Activated naive CD8-positive, alpha-beta T cell treated with anti-CD3 and anti-CD28 coated beads, Interleukin-2, amount 10 ng/mL, durations not matched to agents 7 days and 5 days (primary cell): ENCODE measurements around the gene CALHM5. TPM values are rescaled to one million over a fixed set of nuclear protein-coding genes. Genes with fewer than 3 reads are reported as not detected.
"Not testable (repeated sequence)": the region's sequence is repeated elsewhere in the genome, so short reads cannot be mapped to it uniquely, and the experiment has no call there.

ENCODE experiments used
- ATAC-seq: fragments of 150-1000 bp; cut with Tn5 transposase; one replicate; pipeline ENCODE4 v1.10.0; 2021; ENCODE audit warnings: low read depth, moderate library complexity
- POLR2A ChIA-PET: fragments of 350-600 bp; sonication (Branson Sonifier 250); formaldehyde crosslinking; loops from one replicate; lab custom pipeline; 2021; ENCODE audit warnings: antibody characterized with exemption; lab: Charles Lee
- DNase-seq: peaks from one replicate; pipeline ENCODE4 v3.0.0; 2021
- H3K27ac Mint-ChIP-seq: one replicate; pipeline ENCODE4 v1.8.0; 2022; ENCODE audit warnings: mild to moderate bottlenecking, mixed read lengths
- H3K27me3 Mint-ChIP-seq: one replicate; pipeline ENCODE4 v1.8.0; 2022; ENCODE audit warnings: mild to moderate bottlenecking, moderate library complexity, mixed read lengths
- H3K36me3 Mint-ChIP-seq: one replicate; pipeline ENCODE4 v1.8.0; 2021; ENCODE audit warnings: mild to moderate bottlenecking, mixed read lengths
- H3K4me1 Mint-ChIP-seq: one replicate; pipeline ENCODE4 v1.8.0; 2021; ENCODE audit warnings: mixed read lengths
- H3K4me3 Mint-ChIP-seq: one replicate; pipeline ENCODE4 v1.8.0; 2022; ENCODE audit warnings: mild to moderate bottlenecking, moderate library complexity, mixed read lengths
- H3K9me3 Mint-ChIP-seq: one replicate; pipeline ENCODE4 v1.8.0; 2021; ENCODE audit warnings: mixed read lengths
- total RNA-seq, 2 experiments: library from RNA; stranded (reverse); gene quantifications; one replicate each; pipeline ENCODE4 v1.2.3, GENCODE V29; 2021

Gene CALHM5
- total RNA-seq, 2 experiments from 2014 or later: not detected

DNA sequence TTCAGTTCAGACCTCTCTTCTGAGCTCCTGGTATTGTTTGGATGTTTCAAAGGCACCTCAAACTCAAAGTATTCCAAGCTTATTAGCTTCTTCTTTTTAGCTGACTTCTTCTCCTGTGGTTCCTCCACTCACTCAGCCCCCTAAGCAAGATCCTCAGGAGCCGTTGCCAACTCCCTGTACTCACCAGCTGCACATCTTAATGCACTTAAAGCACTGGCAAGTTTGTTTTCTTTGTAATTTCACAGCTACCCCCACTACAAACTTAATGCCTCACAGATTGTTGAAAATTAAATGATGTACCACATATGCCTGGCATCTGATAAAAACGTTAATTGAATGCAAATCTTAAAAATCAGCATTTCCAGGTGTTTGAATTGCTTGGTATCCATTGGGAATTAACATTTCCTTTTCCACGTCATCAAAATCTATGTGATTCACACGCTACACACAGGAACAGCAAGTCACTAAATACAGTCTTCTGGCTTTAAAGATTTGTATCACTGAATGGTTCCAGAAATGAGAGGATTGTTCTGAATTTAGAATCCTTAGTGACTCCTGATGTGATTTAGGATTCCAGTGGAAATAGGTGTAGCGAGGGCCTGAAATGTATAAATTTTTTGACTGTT is 25.8 kb upstream of the CALHM5 start:
- POLR2A ChIA-PET: no interaction called here
- H3K4me1 Mint-ChIP-seq: no peaks in the 10 kb centered on the region
- H3K27ac Mint-ChIP-seq: no peak overlapping the region
- peaks cover 2% of the 10 kb centered on the region for H3K36me3 Mint-ChIP-seq
- no peak overlapping the region for H3K4me3 Mint-ChIP-seq
- H3K27me3 Mint-ChIP-seq: peaks cover 40% of the 10 kb centered on the region
- no peak for ATAC-seq
- DNase-seq: no peak
- H3K9me3 Mint-ChIP-seq: no peaks in the 10 kb centered on the region

DNA sequence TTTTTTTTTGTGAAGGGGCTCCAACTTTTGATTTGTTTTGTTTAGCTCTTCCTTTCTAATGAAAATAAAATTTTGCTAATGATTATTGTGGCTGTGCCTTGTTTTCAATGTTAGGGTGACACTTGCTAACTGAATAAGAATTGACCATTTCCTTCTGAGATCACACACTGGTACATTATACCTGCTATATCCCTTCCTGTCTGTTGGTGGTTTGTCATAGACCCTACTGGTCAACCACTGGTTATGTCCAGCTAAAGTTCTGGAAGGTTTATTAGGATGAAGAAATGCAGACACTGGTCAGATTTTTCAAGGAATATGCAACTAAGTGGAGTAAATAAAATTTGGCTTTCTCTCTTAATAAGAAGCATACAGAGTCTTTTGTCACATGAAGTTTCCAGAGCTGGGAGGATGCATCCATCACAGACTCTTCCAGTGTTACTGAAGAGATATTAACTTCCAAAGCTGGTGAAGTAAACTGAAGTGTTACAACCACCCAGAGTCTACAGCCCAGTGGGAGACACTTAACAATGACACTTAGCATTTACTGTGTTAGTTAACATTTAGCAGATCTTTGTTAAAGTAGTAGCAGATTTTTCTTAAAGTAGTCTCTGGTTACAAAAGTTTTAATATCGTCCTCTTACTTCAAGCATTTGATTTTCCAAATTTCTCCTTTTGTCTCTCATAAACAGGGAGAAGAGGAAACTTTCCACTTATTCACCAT is 19.7 kb upstream of the CALHM5 start:
- DNase-seq (no peak), ATAC-seq (no peak)
- peaks cover 18% of the 10 kb centered on the region for H3K27me3 Mint-ChIP-seq
- no peaks in the 10 kb centered on the region for H3K4me1 Mint-ChIP-seq
- no peak overlapping the region for H3K27ac Mint-ChIP-seq
- H3K4me3 Mint-ChIP-seq: no peak overlapping the region
- POLR2A ChIA-PET: interaction anchor here (0.6 kb wide), 1 partner anchor 198 kb away, joined by 3 read pairs; no protein-coding TSS in a partner anchor
- no peaks in the 10 kb centered on the region for H3K9me3 Mint-ChIP-seq
- peaks cover 2% of the 10 kb centered on the region for H3K36me3 Mint-ChIP-seq

DNA sequence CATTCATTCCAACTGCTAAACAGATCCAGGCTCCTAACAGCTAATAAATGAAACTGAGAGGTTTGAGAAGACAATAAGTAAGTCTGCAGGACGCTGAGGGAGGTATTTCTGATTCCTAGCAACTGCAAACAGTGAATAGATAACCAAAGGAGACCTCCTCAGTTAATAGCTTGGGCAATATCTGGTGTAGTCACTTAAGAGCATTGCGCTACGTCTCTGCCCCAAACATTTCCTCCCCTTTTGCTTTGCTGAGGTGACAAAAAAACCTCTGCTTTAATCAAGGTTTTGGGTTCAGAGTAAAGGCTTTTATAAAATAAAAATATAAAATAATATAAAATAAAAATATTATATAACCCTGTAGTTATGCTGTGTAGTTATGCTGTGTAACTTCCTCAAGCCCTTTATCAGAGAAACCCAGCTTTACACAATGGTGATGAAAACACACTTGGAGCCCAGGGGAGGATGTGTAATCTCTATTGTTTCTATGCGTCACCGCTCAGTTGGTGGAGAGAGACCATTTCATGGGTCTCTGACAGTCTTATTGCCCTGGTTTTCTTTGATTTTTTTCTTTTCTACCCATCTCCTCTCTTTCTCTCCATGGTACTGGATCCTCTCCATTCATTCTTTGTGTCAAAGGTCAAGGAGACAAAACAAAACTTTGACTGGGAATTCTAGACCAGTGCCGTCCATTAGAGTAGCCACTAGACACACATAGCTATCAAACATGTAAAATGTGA is 18.9 kb upstream of the CALHM5 start:
- H3K4me1 Mint-ChIP-seq: no peaks in the 10 kb centered on the region
- DNase-seq: no peak
- H3K9me3 Mint-ChIP-seq: no peaks in the 10 kb centered on the region
- peaks cover 16% of the 10 kb centered on the region for H3K27me3 Mint-ChIP-seq
- POLR2A ChIA-PET: no interaction called here
- no peak overlapping the region for H3K4me3 Mint-ChIP-seq
- no peak overlapping the region for H3K27ac Mint-ChIP-seq
- ATAC-seq: no peak
- H3K36me3 Mint-ChIP-seq: peaks cover 2% of the 10 kb centered on the region

DNA sequence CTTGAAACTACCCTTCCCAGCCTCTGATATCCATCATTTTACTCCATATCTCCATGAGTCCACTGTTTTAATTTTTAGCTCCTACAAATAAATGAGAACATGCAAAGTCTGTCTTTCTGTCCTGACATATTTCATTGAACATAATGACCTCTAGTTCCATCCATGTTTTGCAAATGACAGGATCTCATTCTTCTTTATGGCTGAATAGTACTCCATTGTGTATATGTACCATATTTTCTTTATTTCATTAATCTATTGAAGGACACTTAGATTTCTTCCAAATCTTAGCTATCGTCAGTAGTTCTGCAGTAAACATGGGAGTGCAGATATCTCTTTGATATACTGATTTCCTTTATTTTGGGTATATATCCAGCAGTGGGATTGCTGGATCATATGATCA is 16.3 kb upstream of the CALHM5 start:
- H3K36me3 Mint-ChIP-seq, H3K4me3 Mint-ChIP-seq, H3K9me3 Mint-ChIP-seq, POLR2A ChIA-PET, ATAC-seq, H3K4me1 Mint-ChIP-seq, H3K27ac Mint-ChIP-seq, DNase-seq: not testable (repeated sequence)
- peaks cover 18% of the 10 kb centered on the region for H3K27me3 Mint-ChIP-seq

DNA sequence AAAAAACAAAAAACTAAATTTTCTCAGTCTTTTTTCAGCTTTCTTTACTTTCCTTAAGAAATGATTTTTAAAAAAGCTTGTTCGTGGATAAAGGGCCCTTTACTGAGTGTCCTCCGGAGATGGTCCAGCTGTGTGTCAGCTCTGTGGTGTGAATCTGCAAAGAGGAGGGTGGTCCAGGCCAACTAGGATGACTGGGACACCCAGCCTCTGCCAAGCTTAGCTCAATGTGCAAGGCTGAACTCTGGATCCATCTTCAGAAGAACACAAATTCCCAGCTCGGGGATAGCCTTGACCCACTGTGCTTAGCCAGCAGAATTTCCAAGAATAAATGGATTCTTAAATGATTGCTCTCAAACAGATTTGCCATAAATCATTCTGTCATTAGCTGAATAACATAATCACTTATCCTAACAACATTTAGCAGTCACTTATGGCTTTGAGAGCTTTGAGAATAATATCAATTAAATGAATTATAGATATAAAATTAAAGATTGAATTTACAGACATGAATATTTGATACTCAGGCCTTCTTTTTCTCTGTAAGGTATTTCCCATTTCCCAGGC is 14.2 kb upstream of the CALHM5 start:
- Mint-ChIP-seq H3K36me3 (no peaks in the 10 kb centered on the region), H3K4me1 (no peaks in the 10 kb centered on the region), H3K27ac (no peak overlapping the region), H3K27me3 (peaks cover 13% of the 10 kb centered on the region), H3K4me3 (no peak overlapping the region), H3K9me3 (peaks cover 1% of the 10 kb centered on the region)
- no peak for DNase-seq
- POLR2A ChIA-PET: interaction anchor here (0.5 kb wide), 1 partner anchor 379 kb away, joined by 3 read pairs; no protein-coding TSS in a partner anchor
- no peak for ATAC-seq

DNA sequence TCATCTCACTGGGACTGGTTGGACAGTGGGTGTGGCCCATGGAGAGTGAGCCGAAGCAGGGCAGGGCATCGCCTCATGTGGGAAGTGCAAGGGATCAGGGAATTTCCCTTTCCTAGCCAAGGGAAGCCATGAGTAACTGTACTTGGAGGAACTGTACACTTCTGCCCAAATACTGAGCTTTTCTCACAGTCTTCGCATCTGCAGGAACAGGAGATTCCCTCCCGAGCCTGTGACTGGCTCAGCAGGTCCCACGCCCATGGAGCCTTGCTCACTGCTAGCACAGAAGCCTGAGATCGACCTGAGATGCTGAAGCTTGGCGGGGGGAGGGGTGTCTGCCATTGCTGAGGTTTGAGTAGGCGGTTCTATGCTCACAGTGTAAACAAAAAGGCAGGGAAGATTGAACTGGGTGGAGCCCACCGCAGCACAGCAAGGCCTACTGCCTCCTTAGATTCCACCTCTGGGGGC is 10.4 kb upstream of the CALHM5 start:
- Mint-ChIP-seq H3K4me1 (no peaks in the 10 kb centered on the region), H3K27me3 (peaks cover 36% of the 10 kb centered on the region), H3K9me3 (peaks cover 12% of the 10 kb centered on the region), H3K27ac (no peak overlapping the region), H3K36me3 (no peaks in the 10 kb centered on the region), H3K4me3 (no peak overlapping the region)
- DNase-seq (no peak), ATAC-seq (no peak)
- POLR2A ChIA-PET: no interaction called here

DNA sequence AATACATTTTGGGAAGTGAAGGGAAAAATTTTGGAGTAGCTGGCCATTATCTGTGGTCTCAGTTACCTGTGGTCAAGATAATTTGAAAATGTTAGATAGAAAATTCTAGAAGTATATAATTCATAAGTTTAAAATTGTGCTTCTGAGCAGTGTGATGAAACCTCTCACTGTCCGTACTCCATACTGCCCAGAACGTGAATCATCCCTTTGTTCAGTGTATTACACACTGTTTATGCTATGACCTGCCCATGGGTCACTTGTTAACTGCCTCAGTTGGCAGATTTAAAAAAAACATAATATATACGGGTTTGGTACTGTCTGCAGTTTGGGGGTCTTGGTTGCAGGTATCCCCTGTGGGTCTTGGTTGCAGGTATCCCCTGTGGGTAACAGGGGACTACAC is 4.1 kb upstream of the CALHM5 start:
- Mint-ChIP-seq H3K27ac (no peak overlapping the region), H3K9me3 (peaks cover 10% of the 10 kb centered on the region), H3K4me1 (no peaks in the 10 kb centered on the region), H3K36me3 (no peaks in the 10 kb centered on the region), H3K4me3 (no peak overlapping the region), H3K27me3 (peaks cover 32% of the 10 kb centered on the region)
- no peak for DNase-seq
- no peak for ATAC-seq
- POLR2A ChIA-PET: no interaction called here

DNA sequence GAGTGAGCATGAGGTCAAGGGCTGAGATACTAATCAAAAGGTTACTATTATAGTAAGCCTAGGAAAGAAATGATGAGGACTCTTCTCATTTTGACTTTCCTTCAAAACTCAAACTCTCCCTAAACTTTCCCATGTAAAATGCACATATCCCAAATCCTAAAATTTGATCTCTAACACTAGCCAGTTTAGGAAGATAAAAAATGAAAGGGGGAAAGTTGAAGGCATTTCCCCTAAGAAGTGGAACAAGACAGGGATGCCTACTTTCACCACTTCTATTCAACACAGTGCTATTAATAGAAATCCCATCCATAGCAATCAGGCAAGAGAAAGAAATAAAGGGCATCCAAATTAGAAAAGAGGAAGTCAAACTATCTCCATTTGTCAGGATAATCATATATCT is 2.9 kb upstream of the CALHM5 start:
- no peak for ATAC-seq
- Mint-ChIP-seq H3K4me1 (no peaks in the 10 kb centered on the region), H3K4me3 (no peak overlapping the region), H3K36me3 (no peaks in the 10 kb centered on the region), H3K27me3 (peaks cover 26% of the 10 kb centered on the region), H3K27ac (no peak overlapping the region), H3K9me3 (peaks cover 6% of the 10 kb centered on the region)
- no peak for DNase-seq
- POLR2A ChIA-PET: no interaction called here

DNA sequence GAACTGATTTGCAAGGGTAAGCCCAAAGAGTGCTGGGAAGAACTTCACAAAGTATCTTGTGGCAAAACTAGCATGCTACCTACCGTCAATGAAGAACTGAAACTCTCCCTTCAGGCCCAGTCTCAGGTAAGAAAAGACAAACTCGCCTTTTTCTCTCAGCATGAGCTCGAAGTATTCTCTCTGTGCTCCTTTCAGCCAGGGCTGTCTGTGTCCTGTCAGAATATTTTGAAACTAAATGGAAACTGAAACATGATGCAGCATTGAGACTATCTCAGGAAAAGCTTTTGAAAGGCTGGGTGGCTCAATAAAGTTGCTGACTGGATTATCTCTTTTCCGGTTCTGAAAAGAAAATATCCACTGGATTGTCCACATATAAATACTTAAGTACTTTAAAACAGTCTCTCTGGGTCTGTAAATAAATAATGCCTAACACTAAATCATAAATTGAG is 696 bp downstream of the CALHM5 start:
- no peak for DNase-seq
- Mint-ChIP-seq H3K9me3 (no peaks in the 10 kb centered on the region), H3K4me1 (no peaks in the 10 kb centered on the region), H3K27ac (no peak overlapping the region), H3K36me3 (no peaks in the 10 kb centered on the region), H3K4me3 (no peak overlapping the region), H3K27me3 (peaks cover 24% of the 10 kb centered on the region)
- ATAC-seq: no peak
- POLR2A ChIA-PET: no interaction called here

DNA sequence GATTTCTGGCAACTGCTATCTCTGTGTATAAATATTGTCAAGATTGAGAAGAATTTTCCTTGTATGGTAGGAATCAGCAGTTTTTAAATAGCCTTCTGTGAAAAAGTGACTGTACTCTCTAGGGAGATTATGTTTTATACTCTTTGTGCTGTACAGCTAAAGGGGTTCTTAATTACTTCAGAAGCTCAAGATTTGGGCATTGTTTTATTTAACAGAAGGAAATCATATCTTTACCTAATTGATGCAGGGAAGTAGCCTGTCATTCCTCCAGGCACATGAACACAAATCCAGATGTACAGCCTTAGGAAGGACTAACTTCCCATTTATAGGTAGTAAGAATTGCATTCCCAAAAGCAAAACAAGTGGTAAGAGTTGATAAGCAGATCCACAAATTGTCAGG is 1.3 kb downstream of the CALHM5 start:
- Mint-ChIP-seq H3K4me3 (no peak overlapping the region), H3K27ac (no peak overlapping the region), H3K27me3 (peaks cover 21% of the 10 kb centered on the region), H3K36me3 (no peaks in the 10 kb centered on the region), H3K4me1 (no peaks in the 10 kb centered on the region), H3K9me3 (no peaks in the 10 kb centered on the region)
- no peak for ATAC-seq
- POLR2A ChIA-PET: no interaction called here
- DNase-seq: no peak

DNA sequence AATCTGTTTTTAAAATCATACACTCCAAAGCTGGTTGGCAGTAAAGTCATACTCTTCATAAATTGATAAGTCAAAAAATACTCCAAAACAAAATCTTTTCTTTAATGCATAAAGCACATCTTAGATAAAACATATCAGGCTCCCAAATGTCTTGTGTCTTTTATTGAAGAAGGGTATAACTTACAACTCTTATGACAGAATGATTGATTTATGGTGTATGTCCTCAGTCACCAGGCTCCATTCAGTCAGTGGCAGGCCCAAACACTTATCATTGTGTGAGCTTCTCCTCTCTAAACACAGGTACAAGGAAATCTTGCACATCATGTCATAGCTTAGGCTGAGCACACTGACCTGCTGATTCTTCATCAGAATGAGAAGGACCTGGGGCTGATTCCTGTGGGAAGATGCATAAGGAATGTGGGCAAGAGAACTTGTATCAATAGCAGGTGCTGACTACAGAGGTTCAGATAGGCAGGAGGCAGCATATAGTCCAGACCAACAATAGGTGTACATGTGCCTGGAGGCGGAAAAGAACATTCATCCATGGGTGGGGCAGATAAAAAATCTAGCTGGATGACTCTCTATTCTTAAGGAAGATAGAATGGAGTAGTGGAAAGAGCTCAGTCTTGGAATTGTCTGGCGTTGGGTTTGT is 1.9 kb downstream of the CALHM5 start:
- peaks cover 25% of the 10 kb centered on the region for H3K27me3 Mint-ChIP-seq
- POLR2A ChIA-PET: no interaction called here
- H3K4me3 Mint-ChIP-seq: no peak overlapping the region
- no peak for DNase-seq
- no peaks in the 10 kb centered on the region for H3K36me3 Mint-ChIP-seq
- no peaks in the 10 kb centered on the region for H3K4me1 Mint-ChIP-seq
- no peak overlapping the region for H3K27ac Mint-ChIP-seq
- H3K9me3 Mint-ChIP-seq: no peaks in the 10 kb centered on the region
- ATAC-seq: no peak

DNA sequence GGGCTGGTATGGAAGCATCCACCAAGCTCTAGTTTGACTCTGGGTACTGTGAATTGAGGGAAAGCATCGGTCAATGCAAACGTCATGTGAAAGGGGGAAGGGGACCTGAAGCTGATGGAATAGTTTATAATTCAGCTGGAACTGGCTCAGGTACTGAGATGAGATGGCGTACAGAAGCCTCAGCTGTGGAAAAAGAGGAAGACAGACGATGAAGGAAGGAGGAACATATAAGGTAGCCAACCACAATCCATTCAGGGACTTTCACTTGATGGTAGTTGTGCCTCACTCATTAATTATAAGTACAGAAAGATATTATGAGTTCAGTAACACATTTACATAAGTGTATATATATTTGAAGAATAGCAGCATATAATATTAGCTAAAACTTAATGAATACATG is 2.7 kb downstream of the CALHM5 start:
- H3K36me3 Mint-ChIP-seq: no peaks in the 10 kb centered on the region
- DNase-seq (no peak), ATAC-seq (no peak)
- no peaks in the 10 kb centered on the region for H3K9me3 Mint-ChIP-seq
- no peak overlapping the region for H3K27ac Mint-ChIP-seq
- peaks cover 25% of the 10 kb centered on the region for H3K27me3 Mint-ChIP-seq
- H3K4me3 Mint-ChIP-seq: no peak overlapping the region
- no peaks in the 10 kb centered on the region for H3K4me1 Mint-ChIP-seq
- POLR2A ChIA-PET: no interaction called here

DNA sequence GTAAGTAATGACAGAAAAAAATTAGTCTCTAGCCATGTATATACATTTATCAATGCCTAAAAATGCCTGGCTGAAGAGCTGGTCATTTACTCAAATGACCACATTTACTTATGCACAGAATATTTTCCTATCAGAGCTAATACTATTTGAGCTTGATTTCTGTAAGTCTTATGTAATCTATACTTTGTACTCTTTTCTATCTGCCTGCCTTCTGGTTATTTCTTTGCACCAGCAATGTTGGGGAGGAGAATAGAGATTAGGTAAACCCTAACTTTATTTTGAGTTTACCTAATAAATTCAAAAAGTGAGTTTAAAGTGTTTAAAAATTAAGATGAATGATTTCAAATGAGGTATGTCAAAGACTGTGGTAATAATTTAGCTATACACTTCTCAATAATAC is 3.7 kb downstream of the CALHM5 start:
- Mint-ChIP-seq H3K36me3 (no peaks in the 10 kb centered on the region), H3K9me3 (no peaks in the 10 kb centered on the region), H3K27ac (no peak overlapping the region), H3K4me3 (no peak overlapping the region), H3K27me3 (peaks cover 26% of the 10 kb centered on the region), H3K4me1 (no peaks in the 10 kb centered on the region)
- POLR2A ChIA-PET: no interaction called here
- DNase-seq (no peak), ATAC-seq (no peak)
